HCT116 (cell line): ENCODE data around the gene ERBB3. TPM values are rescaled to one million over a fixed set of nuclear protein-coding genes. Genes with fewer than 3 reads are reported as not detected.
A peak's percentile ranks its signal among the peaks of the same experiment; 100 is the strongest.

Experiments used
- ATAC-seq: fragments of 200-7000 bp; cut with Tn5 transposase; 2 replicates; pipeline ENCODE4 v1.9.1; 2020; ENCODE audit warnings: mild to moderate bottlenecking, moderate library complexity
- BruUV-seq: library from RNA; stranded (reverse); fragments of 400-500 nt; replicated peaks from 2 replicates; lab custom pipeline; 2021; lab: Mats Ljungman, UMichigan
- CTCF ChIA-PET: fragments of 300-600 bp; sonication (Branson Sonifier 250); formaldehyde crosslinking; loops from one replicate; lab custom pipeline; 2021; ENCODE audit warnings: antibody characterized with exemption; lab: Charles Lee
- POLR2A ChIA-PET: fragments of 300-600, 350-600 bp; sonication (Branson Sonifier 250); formaldehyde crosslinking; loops from one replicate; lab custom pipeline; 2021; ENCODE audit warnings: antibody characterized with exemption; lab: Charles Lee
- RAD21 ChIA-PET, 2 experiments: fragments of 300-600 bp; sonication (Branson Sonifier 250); formaldehyde crosslinking; loops; one replicate each; lab custom pipeline; 2023; ENCODE audit warnings: low total read pairs in 2 of 2; ENCODE audit not compliant: uncharacterized antibody in 2 of 2, unreplicated experiment in 2 of 2, low non-redundant PET in 1 of 2; lab: Charles Lee
- DNase-seq: peaks from one replicate; pipeline ENCODE4 v3.0.0-alpha.2; 2010; ENCODE audit warnings: low read depth, low spot score
- H2AFZ ChIP-seq: fragments of 200-600 bp; shearing (Covaris generic), sonication (generic); 2 replicates; pipeline ENCODE4 v1.6.1; 2017; ENCODE audit warnings: low read depth, mixed run types, mixed read lengths, antibody characterized with exemption, low read length; ENCODE audit not compliant: poor library complexity, severe bottlenecking
- H3K27ac ChIP-seq: 2 replicates; pipeline ENCODE4 v1.5.1; 2012; ENCODE audit warnings: low read depth, low read length
- H3K27me3 ChIP-seq: fragments of 200-600 bp; sonication (generic); 2 replicates; pipeline ENCODE4 v1.6.1; 2016; ENCODE audit warnings: mixed run types, low read length, mixed read lengths; ENCODE audit not compliant: insufficient read depth
- H3K36me3 ChIP-seq, 2 experiments: fragments of 200-500 bp in 1 of 2; fragments of 200-600 bp in 1 of 2; sonication (Bioruptor generic) in 1 of 2; sonication (generic) in 1 of 2; 2 replicates each; pipeline versions ENCODE4 v1.5.1 to v1.6.1; 2014 to 2016; ENCODE audit warnings: low read length in 2 of 2, inconsistent platforms in 1 of 2, mixed read lengths in 1 of 2, mixed run types in 1 of 2; ENCODE audit not compliant: insufficient read depth in 2 of 2, control insufficient read depth in 1 of 2
- H3K4me1 ChIP-seq, 2 experiments: fragments of 200-600 bp in 1 of 2; sonication (generic) in 1 of 2; 2 replicates each; pipeline versions ENCODE4 v1.5.1 to v1.6.1; 2012 to 2017; ENCODE audit warnings: low read length in 2 of 2, inconsistent platforms in 1 of 2, mild to moderate bottlenecking in 1 of 2, mixed read lengths in 1 of 2, mixed run types in 1 of 2, moderate library complexity in 1 of 2; ENCODE audit not compliant: insufficient read depth in 2 of 2, control insufficient read depth in 1 of 2
- H3K4me2 ChIP-seq: fragments of 200-600 bp; sonication (generic); 2 replicates; pipeline ENCODE4 v1.6.1; 2017; ENCODE audit warnings: mixed run types, low read length, mixed read lengths
- H3K4me3 ChIP-seq, 2 experiments: fragments of 200-600 bp in 1 of 2; sonication (generic) in 1 of 2; replicated peaks in 1 of 2; 2 replicates each; pipeline ENCODE4 v1.5.1; 2011 to 2016; ENCODE audit warnings: low read length in 2 of 2, control low read depth in 1 of 2, low read depth in 1 of 2, mild to moderate bottlenecking in 1 of 2, mixed read lengths in 1 of 2, mixed run types in 1 of 2
- H3K79me2 ChIP-seq: fragments of 200-600 bp; sonication (generic); 2 replicates; pipeline ENCODE4 v1.6.1; 2017; ENCODE audit warnings: mild to moderate bottlenecking, mixed run types, low read length, moderate library complexity, mixed read lengths; ENCODE audit not compliant: insufficient read depth
- H3K9ac ChIP-seq: fragments of 200-600 bp; sonication (generic); 2 replicates; pipeline ENCODE4 v1.6.1; 2016; ENCODE audit warnings: low read length, mixed read lengths
- H3K9me2 ChIP-seq: fragments of 200-600 bp; sonication (generic), shearing (Covaris generic); 2 replicates; pipeline ENCODE4 v1.6.1; 2017; ENCODE audit warnings: mixed run types, mild to moderate bottlenecking, moderate library complexity; ENCODE audit not compliant: insufficient read depth
- H3K9me3 ChIP-seq, 2 experiments: fragments of 200-500 bp in 1 of 2; fragments of 200-600 bp in 1 of 2; sonication (Bioruptor generic) in 1 of 2; sonication (generic) in 1 of 2; 2 replicates each; pipeline ENCODE4 v1.6.1; 2014 to 2017; ENCODE audit warnings: low read length in 2 of 2, mixed read lengths in 2 of 2, inconsistent platforms in 1 of 2, low read depth in 1 of 2, mild to moderate bottlenecking in 1 of 2, mixed run types in 1 of 2, moderate library complexity in 1 of 2; ENCODE audit not compliant: control insufficient read depth in 1 of 2, insufficient read depth in 1 of 2
- H4K20me1 ChIP-seq: fragments of 200-600 bp; sonication (generic), shearing (Covaris generic); 2 replicates; pipeline ENCODE4 v1.6.1; 2017; ENCODE audit warnings: mixed run types, mild to moderate bottlenecking, moderate library complexity; ENCODE audit not compliant: insufficient read depth
- CBX3 ChIP-seq: IDR thresholded peaks from 2 replicates; pipeline ENCODE4 v1.6.1; 2012; ENCODE audit warnings: low read depth
- CEBPB ChIP-seq: IDR thresholded peaks from 2 replicates; pipeline ENCODE4 v1.6.1; 2012; ENCODE audit warnings: low read depth
- CTCF ChIP-seq, 3 experiments: fragments of 200-600 bp in 1 of 3; sonication (generic) in 1 of 3; IDR thresholded peaks in 2 of 3; conservative IDR thresholded peaks in 1 of 3; 2 replicates each; pipeline ENCODE4 v1.5.1; 2012 to 2017; ENCODE audit warnings: low read depth in 2 of 3, low read length in 2 of 3, antibody characterized with exemption in 1 of 3, borderline replicate concordance in 1 of 3, control low read depth in 1 of 3, mild to moderate bottlenecking in 1 of 3, mixed read lengths in 1 of 3, mixed run types in 1 of 3, moderate library complexity in 1 of 3; ENCODE audit not compliant: insufficient read depth in 1 of 3
- ELF1 ChIP-seq: IDR thresholded peaks from 2 replicates; pipeline ENCODE4 v1.6.1; 2012; ENCODE audit warnings: low read depth, borderline replicate concordance
- EZH2 ChIP-seq: fragments of 200-600 bp; sonication (generic); IDR thresholded peaks from 2 replicates; pipeline ENCODE4 v1.6.1; 2017; ENCODE audit warnings: antibody characterized with exemption, mixed run types
- EZH2phosphoT487 ChIP-seq: fragments of 200-600 bp; IDR thresholded peaks from 2 replicates; pipeline ENCODE4 v1.6.1; 2018; ENCODE audit warnings: antibody characterized with exemption, borderline replicate concordance
- FOSL1 ChIP-seq: IDR thresholded peaks from 2 replicates; pipeline ENCODE4 v1.6.1; 2012; ENCODE audit warnings: low read depth
- POLR2A ChIP-seq: IDR thresholded peaks from 2 replicates; pipeline ENCODE4 v1.7.0; 2011; ENCODE audit warnings: borderline replicate concordance; ENCODE audit not compliant: insufficient read depth, insufficient read length; ENCODE audit errors: extremely low read depth
- POLR2AphosphoS5 ChIP-seq: IDR thresholded peaks from 2 replicates; pipeline ENCODE4 v1.6.1; 2011; ENCODE audit warnings: mild to moderate bottlenecking, low read depth, low read length, moderate library complexity
- REST ChIP-seq: IDR thresholded peaks from 2 replicates; pipeline ENCODE4 v1.6.1; 2012; ENCODE audit warnings: low read depth
- SIN3A ChIP-seq: IDR thresholded peaks from 2 replicates; pipeline ENCODE4 v1.6.1; 2012; ENCODE audit warnings: low read depth
- SP1 ChIP-seq: IDR thresholded peaks from 2 replicates; pipeline ENCODE4 v1.6.1; 2012; ENCODE audit warnings: low read depth
- SRF ChIP-seq: IDR thresholded peaks from 2 replicates; pipeline ENCODE4 v1.6.1; 2012; ENCODE audit warnings: low read depth
- TCF7L2 ChIP-seq: IDR thresholded peaks from 2 replicates; pipeline ENCODE4 v1.7.0; 2011; ENCODE audit warnings: borderline replicate concordance, inconsistent platforms; ENCODE audit not compliant: insufficient read depth, insufficient read length; ENCODE audit errors: extremely low read depth
- YY1 ChIP-seq: IDR thresholded peaks from 2 replicates; pipeline ENCODE4 v1.6.1; 2011; ENCODE audit warnings: low read length, low read depth, moderate library complexity, mild to moderate bottlenecking; ENCODE audit not compliant: insufficient replicate concordance; ENCODE audit errors: extremely low read depth
- ZBTB33 ChIP-seq: IDR thresholded peaks from 2 replicates; pipeline ENCODE4 v1.6.1; 2011; ENCODE audit warnings: mild to moderate bottlenecking, low read length, moderate library complexity; ENCODE audit not compliant: insufficient replicate concordance; ENCODE audit errors: extremely low read depth
- ZNF274 ChIP-seq: fragments of 200-500 bp; sonication (Bioruptor generic); IDR thresholded peaks from 2 replicates; pipeline ENCODE4 v1.6.1; 2014; ENCODE audit warnings: mild to moderate bottlenecking, low read depth, low read length, inconsistent platforms
- intact Hi-C: fragments of 100-400 bp; cut with micrococcal nuclease; formaldehyde crosslinking; loops from 2 replicates; pipeline ENCODE4 v1.10.0; 2022
- total RNA-seq: library from RNA; stranded (reverse); gene quantifications from one replicate; pipeline ENCODE4 v1.2.1, GENCODE V29; 2021; ENCODE audit not compliant: unreplicated experiment

Gene ERBB3
- total RNA-seq, 1 experiment from 2014 or later: 39.7 TPM

GRCh38 chr12:56104109-56104814, 24.3 kb downstream of the ERBB3 start, which contains the start of gene PA2G4:
TSS of gene PA2G4 (plus strand) at chr12:56104559. CDS start at chr12:56104738, 179 bp downstream.
- no TSS peak for BruUV-seq
- TF ChIP-seq TCF7L2 (peak; percentile 16), SIN3A (peak; percentile 78; the same call in 1 of the 2 replicates), YY1 (peak; percentile 57), EZH2 (no peak), CBX3 (0 out of 2 replicates have a peak, but pooled peaks have one; percentile 43), REST (no peak), CTCF (IDR thresholded peaks at IDR 0.05 in 2 of 3, conservative IDR thresholded peaks at IDR 0.05 in 1 of 3; ENCODE audit: borderline replicate concordance in 1 of 3, insufficient read depth in 1 of 3, low read depth in 2 of 3, low read length in 2 of 3) (no peak), SP1 (peak; percentile 77), EZH2phosphoT487 (no peak), CEBPB (no peak), ZNF274 (no peak), ZBTB33 (peak; percentile 89), POLR2A (peak; percentile 92), FOSL1 (no peak), SRF (no peak), ELF1 (peak; percentile 40; the same call in 1 of the 2 replicates), POLR2AphosphoS5 (peak; percentile 97)

More at GRCh38 chr12:56104109-56104814, 24.3 kb downstream of the ERBB3 start, which contains the start of gene PA2G4:
- Histone ChIP-seq H3K4me3 (peak within 1 kb of the TSS; percentile 88 to 98), H3K9me2 (no peaks in the 10 kb centered on the region), H3K79me2 (peaks cover 49% of the 10 kb centered on the region), H3K4me2 (peak within 1 kb of the TSS; percentile 93), H3K4me1 (peaks cover 9 to 26% of the 10 kb centered on the region in 2 experiments), H3K9me3 (no peaks in the 10 kb centered on the region), H3K9ac (peak within 1 kb of the TSS; percentile 100), H2AFZ (no peak within 1 kb of the TSS), H4K20me1 (peaks cover 7% of the 10 kb centered on the region; the same call in 1 of the 2 replicates), H3K36me3 (peaks cover 34 to 51% of the 10 kb centered on the region in 2 experiments), H3K27ac (peak within 1 kb of the TSS; percentile 94), H3K27me3 (no peaks in the 10 kb centered on the region)
- DNase-seq (peak; percentile 98), ATAC-seq (peak; percentile 95)
- ChIA-PET CTCF (interaction anchor here (0.6 to 1.6 kb wide), 11 partner anchors 9 to 524 kb away, joined by 3 to 13 read pairs (median 4); partner anchors contain the start of genes ERBB3, ESYT1 and ZC3H10), RAD21 (interaction anchor here in 1 of 2 experiments (0.6 to 1.0 kb wide), 2 partner anchors 23 to 998 kb away, joined by 3 read pairs; no protein-coding TSS in a partner anchor), POLR2A (interaction anchor here (0.7 to 2.6 kb wide), 24 partner anchors 8 to 366 kb away, joined by 3 to 75 read pairs (median 4); partner anchors contain the start of genes ESYT1, MYL6B, ORMDL2 and RNF41)
- intact Hi-C loops: loop anchor here (1.0 to 2.0 kb wide), 3 partner anchors 12 to 57 kb away; partner anchors contain the start of gene RPL41
